Kidney epithelial cell (primary cell): ENCODE measurements around the gene AOAH. TPM values are rescaled to one million over a fixed set of nuclear protein-coding genes. Genes with fewer than 3 reads are reported as not detected.

ENCODE experiments used
- DNase-seq: peaks from one replicate; pipeline ENCODE4 v3.0.0-alpha.2; 2010; ENCODE audit warnings: low read depth
- H3K27me3 ChIP-seq: 2 replicates; pipeline ENCODE4 v1.6.0; 2011; ENCODE audit warnings: low read length; ENCODE audit not compliant: control insufficient read depth, insufficient read depth
- H3K36me3 ChIP-seq: 2 replicates; pipeline ENCODE4 v1.5.1; 2011; ENCODE audit warnings: low read length; ENCODE audit not compliant: control insufficient read depth, insufficient read depth
- H3K4me3 ChIP-seq: 2 replicates; pipeline ENCODE4 v1.5.1; 2011; ENCODE audit warnings: low read depth, mild to moderate bottlenecking, control low read depth, low read length
- total RNA-seq: library from RNA; depleted of rRNA; stranded (reverse); fragments of >200 nt; gene quantifications from 2 replicates; pipeline ENCODE4 v1.2.3, GENCODE V29; 2015
- TF ChIP-seq, protein P1 (sequence below): IDR thresholded peaks from 2 replicates; pipeline ENCODE4 v1.5.1; 2011; ENCODE audit warnings: mild to moderate bottlenecking, moderate library complexity, low read length, control low read depth, inconsistent platforms; ENCODE audit not compliant: insufficient read depth, poor library complexity, severe bottlenecking

AOAH gene
- total RNA-seq, 1 donor from 2014 or later, result 4.4 TPM

- DNase-seq, result no peak
- Histone ChIP-seq H3K27me3 (no peaks in the 10 kb centered on the region), H3K4me3 (no peak overlapping the region), H3K36me3 (no peaks in the 10 kb centered on the region)
- TF ChIP-seq, protein P1, sequence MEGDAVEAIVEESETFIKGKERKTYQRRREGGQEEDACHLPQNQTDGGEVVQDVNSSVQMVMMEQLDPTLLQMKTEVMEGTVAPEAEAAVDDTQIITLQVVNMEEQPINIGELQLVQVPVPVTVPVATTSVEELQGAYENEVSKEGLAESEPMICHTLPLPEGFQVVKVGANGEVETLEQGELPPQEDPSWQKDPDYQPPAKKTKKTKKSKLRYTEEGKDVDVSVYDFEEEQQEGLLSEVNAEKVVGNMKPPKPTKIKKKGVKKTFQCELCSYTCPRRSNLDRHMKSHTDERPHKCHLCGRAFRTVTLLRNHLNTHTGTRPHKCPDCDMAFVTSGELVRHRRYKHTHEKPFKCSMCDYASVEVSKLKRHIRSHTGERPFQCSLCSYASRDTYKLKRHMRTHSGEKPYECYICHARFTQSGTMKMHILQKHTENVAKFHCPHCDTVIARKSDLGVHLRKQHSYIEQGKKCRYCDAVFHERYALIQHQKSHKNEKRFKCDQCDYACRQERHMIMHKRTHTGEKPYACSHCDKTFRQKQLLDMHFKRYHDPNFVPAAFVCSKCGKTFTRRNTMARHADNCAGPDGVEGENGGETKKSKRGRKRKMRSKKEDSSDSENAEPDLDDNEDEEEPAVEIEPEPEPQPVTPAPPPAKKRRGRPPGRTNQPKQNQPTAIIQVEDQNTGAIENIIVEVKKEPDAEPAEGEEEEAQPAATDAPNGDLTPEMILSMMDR, result no peak
Measured at GRCh38 chr7:36642414-36642813, 81.9 kb downstream of the AOAH start.

DNA sequence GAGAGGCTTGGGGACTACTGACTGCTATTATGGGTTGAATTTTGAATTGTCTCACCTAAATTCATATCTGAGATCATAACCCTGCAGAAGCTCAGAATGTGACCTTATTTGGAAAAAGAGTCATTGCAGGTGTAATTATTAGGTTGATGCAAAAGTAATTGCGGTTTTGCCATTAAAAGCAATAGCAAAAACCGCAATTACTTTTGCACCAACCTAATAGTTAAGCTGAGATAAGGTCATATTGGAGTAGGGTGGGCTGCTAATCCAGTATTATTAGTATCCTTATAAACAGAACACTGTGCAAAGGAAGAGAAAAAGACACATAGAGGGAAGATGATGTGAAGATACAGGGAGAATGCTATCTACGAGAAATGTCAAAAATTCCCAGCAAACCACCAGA is 82.3 kb downstream of the AOAH start:
- no peaks in the 10 kb centered on the region for H3K36me3 ChIP-seq
- no peaks in the 10 kb centered on the region for H3K27me3 ChIP-seq
- TF ChIP-seq, protein P1, result no peak
- no peak for DNase-seq
- H3K4me3 ChIP-seq, result no peak overlapping the region

DNA sequence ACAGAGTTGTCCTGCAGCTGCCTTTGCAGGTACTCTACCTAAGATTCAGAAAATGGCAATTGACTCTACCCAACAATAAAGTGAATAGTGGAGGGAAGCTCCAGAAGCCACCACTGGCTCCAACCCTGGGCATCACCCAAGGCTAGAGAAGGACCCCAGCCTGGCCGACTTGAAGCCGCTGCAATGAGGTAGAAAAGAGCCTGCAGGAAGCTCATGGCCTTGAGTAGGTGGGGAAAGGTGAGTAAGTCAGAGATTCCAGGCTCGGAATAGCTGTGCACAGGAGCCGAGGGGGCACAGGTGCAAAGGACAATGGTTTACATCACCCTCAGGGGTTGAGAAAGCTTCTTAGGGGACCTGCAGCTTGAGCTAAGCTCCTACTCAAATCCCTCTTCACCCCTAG is 83.6 kb downstream of the AOAH start:
- TF ChIP-seq, protein P1, result no peak
- no peak overlapping the region for H3K4me3 ChIP-seq
- no peaks in the 10 kb centered on the region for H3K36me3 ChIP-seq
- H3K27me3 ChIP-seq, result no peaks in the 10 kb centered on the region
- DNase-seq, result no peak

DNA sequence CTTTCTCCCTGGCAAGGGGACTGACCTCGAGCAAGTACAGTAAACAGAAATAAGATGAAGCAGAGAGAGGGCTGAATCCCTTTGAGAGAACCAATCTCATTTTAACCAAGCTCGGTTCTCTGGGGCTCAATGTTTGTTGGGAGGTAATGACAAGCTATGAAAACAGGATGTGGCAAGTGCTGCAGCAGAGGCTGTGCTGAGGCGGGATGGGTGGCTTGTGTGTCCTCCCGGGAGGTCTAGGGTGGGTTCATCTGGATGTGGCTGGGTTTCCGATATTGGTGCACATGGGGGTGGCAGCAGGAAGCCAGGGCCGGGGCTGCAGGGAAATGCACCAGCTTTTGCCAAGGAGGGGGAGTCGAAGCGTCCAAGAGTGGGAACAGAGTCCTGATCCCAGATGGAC is 84.5 kb downstream of the AOAH start:
- no peak for DNase-seq
- TF ChIP-seq, protein P1, result no peak

DNA sequence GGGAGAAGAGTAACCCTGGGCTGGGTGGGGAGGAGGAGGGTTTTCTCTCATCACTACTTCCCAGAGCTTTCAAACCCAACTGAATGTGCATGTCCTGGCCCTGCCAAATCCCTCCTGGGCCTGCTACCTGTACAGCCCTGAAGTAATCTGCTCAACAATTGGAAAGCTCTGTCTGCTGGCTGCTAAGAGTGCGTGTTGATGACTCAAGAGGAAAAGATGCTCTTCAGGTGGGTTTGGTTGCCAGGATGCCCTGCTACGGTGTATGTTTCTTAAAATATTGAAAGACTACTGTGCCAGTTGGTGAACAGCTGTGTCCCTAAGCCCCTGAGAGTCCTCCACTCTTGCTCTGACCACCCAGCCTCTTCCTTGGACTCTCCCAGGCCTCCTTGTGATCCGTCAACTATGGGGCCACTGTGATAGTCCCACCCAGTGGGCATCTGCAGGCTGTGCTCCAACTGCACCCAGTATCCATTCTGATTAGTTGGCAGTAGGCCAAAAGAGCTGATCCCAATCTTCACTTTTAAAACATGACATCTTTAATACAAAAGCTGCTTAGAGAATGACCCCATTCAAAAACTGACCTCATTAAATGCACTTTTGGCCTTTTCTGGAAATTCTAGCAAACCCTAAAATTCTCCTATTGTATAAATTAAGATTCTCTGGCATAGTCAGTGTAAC is 85.6 kb downstream of the AOAH start:
- no peaks in the 10 kb centered on the region for H3K27me3 ChIP-seq
- no peaks in the 10 kb centered on the region for H3K36me3 ChIP-seq
- no peak for DNase-seq
- TF ChIP-seq, protein P1, result no peak
- no peak overlapping the region for H3K4me3 ChIP-seq

More for the DNA sequence above, 84.5 kb downstream of the AOAH start:
- no peak overlapping the region for H3K4me3 ChIP-seq
- H3K27me3 ChIP-seq, result no peaks in the 10 kb centered on the region
- no peaks in the 10 kb centered on the region for H3K36me3 ChIP-seq

DNA sequence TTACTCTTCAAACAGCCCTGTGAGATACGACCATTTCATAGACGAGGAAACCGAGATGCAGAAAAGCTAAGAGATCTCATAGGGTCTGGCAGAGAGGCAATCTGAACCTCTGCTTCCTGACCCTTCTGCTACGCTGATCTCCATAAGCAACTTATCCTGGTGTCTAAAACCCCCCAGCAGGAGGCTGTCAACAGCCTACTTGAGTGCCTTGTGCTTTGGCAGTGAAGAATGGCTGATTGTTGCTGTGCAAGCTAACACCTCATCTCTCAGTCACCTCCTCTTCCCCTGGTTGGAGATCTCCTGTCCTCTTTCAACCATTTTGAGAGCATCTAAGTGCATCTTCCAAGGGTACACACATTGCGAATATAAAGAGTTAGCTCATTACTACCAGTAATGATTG is 86.2 kb downstream of the AOAH start:
- Histone ChIP-seq H3K36me3 (no peaks in the 10 kb centered on the region), H3K4me3 (no peak overlapping the region), H3K27me3 (no peaks in the 10 kb centered on the region)
- no peak for DNase-seq
- TF ChIP-seq, protein P1, result no peak
